GM23248 (cell line): ENCODE results near the gene PADI1. TPM values are rescaled to one million over a fixed set of nuclear protein-coding genes. Genes with fewer than 3 reads are reported as not detected.

ENCODE experiments used
- DNase-seq: peaks from one replicate; pipeline ENCODE4 v3.0.0-alpha.2; 2015
- H2AFZ ChIP-seq: fragments of 200-600 bp; sonication (generic); 2 replicates; pipeline ENCODE4 v1.6.1; 2016; ENCODE audit warnings: antibody characterized with exemption
- H3F3A ChIP-seq: fragments of 200-600 bp; sonication (generic); 2 replicates; pipeline ENCODE4 v1.6.1; 2016; ENCODE audit warnings: mild to moderate bottlenecking, antibody characterized with exemption, mixed run types; ENCODE audit not compliant: insufficient read depth
- H3K27ac ChIP-seq: fragments of 200-600 bp; sonication (generic); 2 replicates; pipeline ENCODE4 v1.5.1; 2016; ENCODE audit warnings: mild to moderate bottlenecking
- H3K27me3 ChIP-seq: fragments of 200-600 bp; sonication (generic); replicated peaks from 2 replicates; pipeline ENCODE4 v1.6.1; 2016; ENCODE audit warnings: mild to moderate bottlenecking; ENCODE audit not compliant: insufficient read depth
- H3K36me3 ChIP-seq: fragments of 200-600 bp; sonication (generic); 2 replicates; pipeline ENCODE4 v1.6.1; 2016; ENCODE audit warnings: low read depth, mild to moderate bottlenecking
- H3K4me1 ChIP-seq: fragments of 200-600 bp; sonication (generic); 2 replicates; pipeline ENCODE4 v1.6.1; 2016; ENCODE audit warnings: mild to moderate bottlenecking; ENCODE audit not compliant: insufficient read depth
- H3K4me2 ChIP-seq: fragments of 200-600 bp; sonication (generic); one replicate; pipeline ENCODE4 v1.6.1; 2016; ENCODE audit warnings: mild to moderate bottlenecking; ENCODE audit not compliant: unreplicated experiment
- H3K4me3 ChIP-seq: fragments of 200-600 bp; sonication (generic); 2 replicates; pipeline ENCODE4 v1.5.1; 2016; ENCODE audit warnings: mild to moderate bottlenecking
- H3K79me2 ChIP-seq: fragments of 200-600 bp; sonication (generic); 2 replicates; pipeline ENCODE4 v1.6.1; 2016; ENCODE audit warnings: mild to moderate bottlenecking; ENCODE audit not compliant: insufficient read depth
- H3K9ac ChIP-seq: fragments of 200-600 bp; sonication (generic); 2 replicates; pipeline ENCODE4 v1.6.1; 2016; ENCODE audit warnings: mild to moderate bottlenecking
- H3K9me2 ChIP-seq: fragments of 200-600 bp; sonication (generic); 2 replicates; pipeline ENCODE4 v1.6.1; 2016; ENCODE audit warnings: mixed run types, mild to moderate bottlenecking, moderate library complexity; ENCODE audit not compliant: insufficient read depth
- H3K9me3 ChIP-seq: fragments of 200-600 bp; sonication (generic); one replicate; pipeline ENCODE4 v1.6.1; 2017; ENCODE audit warnings: low read depth
- H4K20me1 ChIP-seq: fragments of 200-600 bp; sonication (generic); 2 replicates; pipeline ENCODE4 v1.6.0; 2016; ENCODE audit not compliant: insufficient read depth
- EZH2 ChIP-seq: fragments of 200-600 bp; sonication (generic); IDR thresholded peaks from 2 replicates; pipeline ENCODE4 v1.6.1; 2018; ENCODE audit warnings: antibody characterized with exemption, mild to moderate bottlenecking; ENCODE audit not compliant: insufficient read depth, poor library complexity, severe bottlenecking
- EZH2phosphoT487 ChIP-seq: fragments of 200-600 bp; sonication (generic); IDR thresholded peaks from 2 replicates; pipeline ENCODE4 v1.6.1; 2018; ENCODE audit warnings: antibody characterized with exemption, moderate library complexity, mild to moderate bottlenecking, low read depth; ENCODE audit not compliant: insufficient read depth
- WGBS, 2 experiments: methylation state at CpG; one replicate each; pipeline ENCODE4 v1.1.6; 2015 to 2017; ENCODE audit warnings: low lambda C conversion rate in 2 of 2, low coverage in 1 of 2; ENCODE audit errors: missing lambda C conversion rate in 2 of 2; 5-methylcytosine and 5-hydroxymethylcytosine counted together
- in situ Hi-C: fragments of 300-500 bp; cut with MboI; formaldehyde crosslinking; loops from 2 replicates; pipeline ENCODE4 v1.15.0; 2020
- polyA plus RNA-seq: library from polyadenylated mRNA; unstranded; fragments of >200 nt; fragmentation: Nextera tagmentation; extraction: Ambion mirVana; gene quantifications from 2 replicates; pipeline ENCODE4 v1.2.1, GENCODE V29; 2016
- total RNA-seq: library from RNA; depleted of rRNA; stranded (reverse); fragments of >200 nt; shearing (Covaris generic); gene quantifications from 2 replicates; pipeline ENCODE4 v1.2.3, GENCODE V29; 2014

The PADI1 gene
- total and polyA plus RNA-seq, 2 experiments from 2014 or later, result under 0.01 to 0.14 TPM

GRCh38 chr1:17280436-17280835 is 75.5 kb downstream of the PADI1 start:
- Histone ChIP-seq H3K9ac (no peak overlapping the region), H3K27me3 (peaks cover 37% of the 10 kb centered on the region), H3K9me2 (no peaks in the 10 kb centered on the region), H3K36me3 (no peaks in the 10 kb centered on the region), H4K20me1 (no peaks in the 10 kb centered on the region), H3K9me3 (no peaks in the 10 kb centered on the region), H2AFZ (no peak overlapping the region), H3K4me2 (no peak overlapping the region), H3F3A (no peaks in the 10 kb centered on the region), H3K27ac (no peak overlapping the region), H3K79me2 (no peaks in the 10 kb centered on the region), H3K4me1 (no peaks in the 10 kb centered on the region), H3K4me3 (no peak overlapping the region)
- DNase-seq, result no peak
- in situ Hi-C loops, result no loop called here
- 76 to 86% methylated on average over 7 of the region's 7 CpGs for WGBS, 2 experiments
- TF ChIP-seq EZH2phosphoT487 (no peak), EZH2 (no peak)

GRCh38 chr1:17280894-17281293 is 76.0 kb downstream of the PADI1 start:
- Histone ChIP-seq H3K9me2 (no peaks in the 10 kb centered on the region), H3K36me3 (no peaks in the 10 kb centered on the region), H3K79me2 (no peaks in the 10 kb centered on the region), H3K27me3 (peaks cover 37% of the 10 kb centered on the region), H2AFZ (no peak overlapping the region), H3K27ac (no peak overlapping the region), H3K9me3 (no peaks in the 10 kb centered on the region), H3K4me3 (no peak overlapping the region), H3F3A (no peaks in the 10 kb centered on the region), H3K9ac (no peak overlapping the region), H3K4me2 (no peak overlapping the region), H4K20me1 (no peaks in the 10 kb centered on the region), H3K4me1 (no peaks in the 10 kb centered on the region)
- no peak for DNase-seq
- in situ Hi-C loops, result no loop called here
- no peak for TF ChIP-seq EZH2
- no peak for TF ChIP-seq EZH2phosphoT487
- 83 to 90% methylated on average over 2 of the region's 2 CpGs for WGBS, 2 experiments

GRCh38 chr1:17281775-17282181 is 76.8 kb downstream of the PADI1 start:
- Histone ChIP-seq H3K27ac (no peak overlapping the region), H3K79me2 (no peaks in the 10 kb centered on the region), H3K27me3 (peaks cover 37% of the 10 kb centered on the region), H3K9me2 (no peaks in the 10 kb centered on the region), H2AFZ (no peak overlapping the region), H3F3A (no peaks in the 10 kb centered on the region), H4K20me1 (no peaks in the 10 kb centered on the region), H3K9me3 (no peaks in the 10 kb centered on the region), H3K9ac (no peak overlapping the region), H3K4me1 (no peaks in the 10 kb centered on the region), H3K4me2 (no peak overlapping the region), H3K4me3 (no peak overlapping the region), H3K36me3 (no peaks in the 10 kb centered on the region)
- in situ Hi-C loops, result no loop called here
- DNase-seq, result no peak
- 58 to 64% methylated on average over 8 of the region's 8 CpGs for WGBS, 2 experiments
- TF ChIP-seq EZH2phosphoT487 (no peak), EZH2 (no peak)

GRCh38 chr1:17282836-17283235 is 77.9 kb downstream of the PADI1 start:
- Histone ChIP-seq H2AFZ (no peak overlapping the region), H3K27ac (no peak overlapping the region), H4K20me1 (no peaks in the 10 kb centered on the region), H3K79me2 (no peaks in the 10 kb centered on the region), H3K27me3 (peaks cover 37% of the 10 kb centered on the region), H3K4me3 (no peak overlapping the region), H3K4me1 (peaks cover 9% of the 10 kb centered on the region), H3K9me2 (no peaks in the 10 kb centered on the region), H3F3A (peaks cover 6% of the 10 kb centered on the region), H3K36me3 (no peaks in the 10 kb centered on the region), H3K9ac (no peak overlapping the region), H3K9me3 (no peaks in the 10 kb centered on the region), H3K4me2 (no peak overlapping the region)
- no peak for DNase-seq
- in situ Hi-C loops, result no loop called here
- TF ChIP-seq EZH2phosphoT487, result no peak
- TF ChIP-seq EZH2, result no peak
- WGBS, 2 experiments, result 58 to 60% methylated on average over 5 of the region's 5 CpGs

GRCh38 chr1:17286646-17287045 is 81.7 kb downstream of the PADI1 start:
- Histone ChIP-seq H3K4me2 (no peak overlapping the region), H3K27ac (no peak overlapping the region), H4K20me1 (no peaks in the 10 kb centered on the region), H3K36me3 (no peaks in the 10 kb centered on the region), H3K79me2 (no peaks in the 10 kb centered on the region), H3K9ac (no peak overlapping the region), H3K4me1 (peaks cover 16% of the 10 kb centered on the region), H3K4me3 (no peak overlapping the region), H3K9me2 (no peaks in the 10 kb centered on the region), H2AFZ (no peak overlapping the region), H3K9me3 (no peaks in the 10 kb centered on the region), H3K27me3 (peaks cover 40% of the 10 kb centered on the region), H3F3A (peaks cover 6% of the 10 kb centered on the region)
- no peak for TF ChIP-seq EZH2
- TF ChIP-seq EZH2phosphoT487, result no peak
- 93 to 94% methylated on average over 5 of the region's 5 CpGs for WGBS, 2 experiments
- in situ Hi-C loops, result no loop called here
- no peak for DNase-seq
